Natural killer cell (primary cell): ENCODE data around the gene CTSH. TPM values are rescaled to one million over a fixed set of nuclear protein-coding genes. Genes with fewer than 3 reads are reported as not detected.

Experiments
- ATAC-seq, 3 donors: fragments of 150-1000 bp in 2 of 3; fragments of 200-7000 bp in 1 of 3; cut with Tn5 transposase; 1 replicate in 1 of 3; 2 replicates in 2 of 3; pipeline ENCODE4 v1.10.0; 2021; ENCODE audit warnings: mild to moderate bottlenecking in 2 of 3, moderate library complexity in 2 of 3
- DNase-seq, 2 donors: peaks; one replicate each; pipeline versions ENCODE4 v3.0.0 to v3.0.0-alpha.2; 2013 to 2021; ENCODE audit warnings: mixed read lengths in 1 of 2
- H3K27ac ChIP-seq: one replicate; pipeline ENCODE4 v1.5.1; 2013; ENCODE audit warnings: mild to moderate bottlenecking, low read length
- H3K27me3 ChIP-seq: one replicate; pipeline ENCODE4 v1.6.1; 2013; ENCODE audit warnings: low read length; ENCODE audit not compliant: control insufficient read depth, insufficient read depth
- H3K36me3 ChIP-seq: one replicate; pipeline ENCODE4 v1.6.1; 2013; ENCODE audit warnings: low read length; ENCODE audit not compliant: control insufficient read depth, insufficient read depth
- H3K4me1 ChIP-seq: one replicate; pipeline ENCODE4 v1.6.1; 2013; ENCODE audit warnings: low read length; ENCODE audit not compliant: control insufficient read depth, insufficient read depth
- H3K4me3 ChIP-seq: one replicate; pipeline ENCODE4 v1.5.1; 2013; ENCODE audit warnings: low read length
- H3K9me3 ChIP-seq: one replicate; pipeline ENCODE4 v1.6.1; 2013; ENCODE audit warnings: low read length; ENCODE audit not compliant: control insufficient read depth, insufficient read depth
- H3K27ac Mint-ChIP-seq, 2 donors: one replicate each; pipeline ENCODE4 v1.8.0; 2022; ENCODE audit warnings: mild to moderate bottlenecking in 2 of 2, mixed read lengths in 2 of 2, moderate library complexity in 1 of 2
- H3K27me3 Mint-ChIP-seq, 2 donors: one replicate each; pipeline ENCODE4 v1.8.0; 2022; ENCODE audit warnings: low read depth in 2 of 2, mixed read lengths in 2 of 2
- H3K36me3 Mint-ChIP-seq: one replicate; pipeline ENCODE4 v1.8.0; 2022; ENCODE audit warnings: mixed read lengths
- H3K4me1 Mint-ChIP-seq, 2 donors: one replicate each; pipeline ENCODE4 v1.8.0; 2022; ENCODE audit warnings: mixed read lengths in 2 of 2
- H3K4me3 Mint-ChIP-seq: one replicate; pipeline ENCODE4 v1.8.0; 2022; ENCODE audit warnings: mild to moderate bottlenecking, moderate library complexity, mixed read lengths
- H3K9me3 Mint-ChIP-seq, 2 donors: one replicate each; pipeline ENCODE4 v1.8.0; 2022; ENCODE audit warnings: mixed read lengths in 2 of 2
- CTCF ChIP-seq: fragments of 200-600 bp; IDR thresholded peaks from one replicate; pipeline ENCODE4 v1.8.0; 2022; ENCODE audit warnings: antibody characterized with exemption
- WGBS: methylation state at CpG from one replicate; pipeline ENCODE4 v1.1.7; 2013; ENCODE audit warnings: missing lambda C conversion rate; ENCODE audit not compliant: insufficient coverage; 5-methylcytosine and 5-hydroxymethylcytosine counted together
- intact Hi-C: fragments of 100-400 bp; cut with micrococcal nuclease; formaldehyde crosslinking; loops from one replicate; pipeline ENCODE4 v1.14.2; 2022
- total RNA-seq, 4 donors: library from RNA; stranded (reverse); fragments of 120-200 nt in 1 of 4; gene quantifications; one replicate each; pipeline versions ENCODE4 v1.2.3 to v1.2.4, GENCODE V29; 2013 to 2022

CTSH gene
- total RNA-seq: 10 to 100 TPM in 1 of 3 donors, 1 to 10 TPM in 2; 8.8 to 18.1 (median 9.7) TPM
- total RNA-seq (2013): 95.5 TPM

GRCh38 chr15:78944669-78945407, at the start of gene CTSH:
TSS of gene CTSH (minus strand) at chr15:78945046. CDS start at chr15:78944981, 65 bp downstream.
- Histone ChIP-seq H3K27ac (peak within 1 kb of the TSS; percentile 48), H3K4me1 (peaks cover 14% of the 10 kb centered on the region), H3K9me3 (no peaks in the 10 kb centered on the region), H3K36me3 (no peaks in the 10 kb centered on the region), H3K4me3 (peak within 1 kb of the TSS; percentile 68), H3K27me3 (peaks cover 4% of the 10 kb centered on the region)
- Mint-ChIP-seq H3K9me3 (no peaks in the 10 kb centered on the region), H3K27me3 (peaks cover 0 to 8% of the 10 kb centered on the region in 2 donors), H3K36me3 (no peaks in the 10 kb centered on the region), H3K27ac (peak within 1 kb of the TSS in 1 of 2 donors; percentile 73), H3K4me3 (peak within 1 kb of the TSS; percentile 69), H3K4me1 (peaks cover 0 to 9% of the 10 kb centered on the region in 2 donors)
- intact Hi-C loops: no loop called here
- DNase-seq (peak; percentile 49 to 84), ATAC-seq (peak; percentile 85 to 96 (median 92))
- 5% methylated on average over 71 of the region's 71 CpGs for WGBS
- TF ChIP-seq CTCF: no peak

- no peaks in the 10 kb centered on the region for H3K9me3 ChIP-seq
- TF ChIP-seq CTCF: no peak
- Mint-ChIP-seq H3K27me3 (peaks cover 3 to 10% of the 10 kb centered on the region in 2 donors), H3K4me3 (no peak overlapping the region), H3K4me1 (peaks cover 0 to 6% of the 10 kb centered on the region in 2 donors), H3K36me3 (no peaks in the 10 kb centered on the region), H3K9me3 (no peaks in the 10 kb centered on the region), H3K27ac (no peak overlapping the region)
- no peak overlapping the region for H3K27ac ChIP-seq
- intact Hi-C loops: no loop called here
- H3K4me1 ChIP-seq: peaks cover 11% of the 10 kb centered on the region
- H3K36me3 ChIP-seq: no peaks in the 10 kb centered on the region
- WGBS: 71% methylated on average over 10 of the region's 10 CpGs
- DNase-seq (no peak), ATAC-seq (no peak)
- H3K4me3 ChIP-seq: no peak overlapping the region
- H3K27me3 ChIP-seq: no peaks in the 10 kb centered on the region
These were observed 49.2 kb upstream of the CTSH start for GRCh38 chr15:78993931-78994530.

GRCh38 chr15:78993257-78993930, 48.5 kb upstream of the CTSH start:
- Histone ChIP-seq H3K4me3 (no peak overlapping the region), H3K9me3 (no peaks in the 10 kb centered on the region), H3K4me1 (peaks cover 16% of the 10 kb centered on the region), H3K27me3 (no peaks in the 10 kb centered on the region), H3K36me3 (no peaks in the 10 kb centered on the region), H3K27ac (no peak overlapping the region)
- ATAC-seq (no peak), DNase-seq (no peak)
- 84% methylated on average over 4 of the region's 4 CpGs for WGBS
- TF ChIP-seq CTCF: no peak
- H3K27ac Mint-ChIP-seq: peak overlapping the region in 1 of 2 donors; percentile 67
- H3K27me3 Mint-ChIP-seq: peaks cover 3 to 14% of the 10 kb centered on the region in 2 donors
- no peaks in the 10 kb centered on the region for H3K9me3 Mint-ChIP-seq
- H3K36me3 Mint-ChIP-seq: no peaks in the 10 kb centered on the region
- no peak overlapping the region for H3K4me3 Mint-ChIP-seq
- H3K4me1 Mint-ChIP-seq: peaks cover 0 to 6% of the 10 kb centered on the region in 2 donors
- intact Hi-C loops: no loop called here
